ENCODE measurements around the gene GSPT1. TPM values are rescaled to one million over a fixed set of nuclear protein-coding genes. Genes with fewer than 3 reads are reported as not detected.
"Not testable (repeated sequence)": the region's sequence is repeated elsewhere in the genome, so short reads cannot be mapped to it uniquely, and the experiment has no call there.

GSPT1 gene
- polyA plus RNA-seq, 1 donor from 2014 or later = 31.3 TPM

GRCh38 chr16:11956558-11956957 lies 40.8 kb upstream of the GSPT1 start (continued):
- TF ChIP-seq CTCF (IDR thresholded peaks at IDR 0.05; ENCODE audit: poor library complexity, severe bottlenecking) = no peak

- no peaks in the 10 kb centered on the region for H3K9me3 ChIP-seq (ENCODE audit: low read length)
- no peak overlapping the region for H3K9ac ChIP-seq (ENCODE audit: low read length)
- no peaks in the 10 kb centered on the region for H3K36me3 ChIP-seq (ENCODE audit: insufficient read depth, low read length)
- no peak overlapping the region for H3K27ac ChIP-seq (ENCODE audit: low read length)
- no peaks in the 10 kb centered on the region for H3K27me3 ChIP-seq (ENCODE audit: insufficient read depth, low read depth, low read length)
- no peak overlapping the region for H2AFZ ChIP-seq (ENCODE audit: low read depth, low read length)
- H4K20me1 ChIP-seq (ENCODE audit: insufficient read depth) = no peaks in the 10 kb centered on the region
- H3K4me3 ChIP-seq (ENCODE audit: low read length) = no peak overlapping the region
- no peaks in the 10 kb centered on the region for H3K9me2 ChIP-seq (ENCODE audit: insufficient read depth, low read length)
- TF ChIP-seq RAD21 (conservative IDR thresholded peaks at IDR 0.05) (no peak), EZH2 (IDR thresholded peaks at IDR 0.05; ENCODE audit: borderline replicate concordance, insufficient read depth, low read length, poor library complexity, severe bottlenecking) (no peak), MXI1 (conservative IDR thresholded peaks at IDR 0.05; ENCODE audit: poor library complexity, severe bottlenecking) (no peak), TAF1 (IDR thresholded peaks at IDR 0.05; ENCODE audit: low read depth) (no peak), CTCF (IDR thresholded peaks at IDR 0.05; ENCODE audit: poor library complexity, severe bottlenecking) (no peak), POLR2AphosphoS5 (IDR thresholded peaks at IDR 0.05) (no peak), SMC3 (conservative IDR thresholded peaks at IDR 0.05; ENCODE audit: poor library complexity) (no peak), REST (IDR thresholded peaks at IDR 0.05; ENCODE audit: borderline replicate concordance) (no peak), EP300 (conservative IDR thresholded peaks at IDR 0.05; ENCODE audit: poor library complexity, severe bottlenecking) (no peak)
- no peaks in the 10 kb centered on the region for H3K79me2 ChIP-seq (replicated peaks; ENCODE audit: insufficient read depth, low read length)
- no peak overlapping the region for H3K4me2 ChIP-seq (ENCODE audit: low read length)
- H3F3A ChIP-seq (ENCODE audit: insufficient read depth, low read length, poor library complexity, severe bottlenecking) = no peaks in the 10 kb centered on the region
These were observed 40.0 kb upstream of the GSPT1 start for GRCh38 chr16:11955713-11956123.

- not testable (repeated sequence) for H3K79me2 ChIP-seq (replicated peaks; ENCODE audit: insufficient read depth, low read length); H3K4me2 ChIP-seq (ENCODE audit: low read length); H3K9me2 ChIP-seq (ENCODE audit: insufficient read depth, low read length); H3K36me3 ChIP-seq (ENCODE audit: insufficient read depth, low read length); H3K9me3 ChIP-seq (ENCODE audit: low read length); H3F3A ChIP-seq (ENCODE audit: insufficient read depth, low read length, poor library complexity, severe bottlenecking); H4K20me1 ChIP-seq (ENCODE audit: insufficient read depth); H3K9ac ChIP-seq (ENCODE audit: low read length); H3K4me3 ChIP-seq (ENCODE audit: low read length); H3K27ac ChIP-seq (ENCODE audit: low read length); H3K27me3 ChIP-seq (ENCODE audit: insufficient read depth, low read depth, low read length); H2AFZ ChIP-seq (ENCODE audit: low read depth, low read length)
These were observed 37.8 kb upstream of the GSPT1 start for GRCh38 chr16:11953576-11953975.

Data from neural cell (in vitro differentiated cells).